Bronchial epithelial cell (primary cell): ENCODE measurements around the gene TMEM132D. TPM values are rescaled to one million over a fixed set of nuclear protein-coding genes. Genes with fewer than 3 reads are reported as not detected.

Experiments used
- DNase-seq: peaks from one replicate; pipeline ENCODE4 v3.0.0-alpha.2; 2010; ENCODE audit warnings: low read depth
- FAIRE-seq: peaks from 2 replicates; lab custom pipeline; 2011; peaks lifted over from hg19 to GRCh38; lab: Jason Lieb, UNC
- H3K27me3 ChIP-seq: 2 replicates; pipeline ENCODE4 v1.5.1; 2011; ENCODE audit warnings: low read length; ENCODE audit not compliant: control insufficient read depth, insufficient read depth
- H3K36me3 ChIP-seq: 2 replicates; pipeline ENCODE4 v1.5.1; 2011; ENCODE audit warnings: low read length; ENCODE audit not compliant: control insufficient read depth, insufficient read depth
- H3K4me3 ChIP-seq: 2 replicates; pipeline ENCODE4 v1.5.1; 2011; ENCODE audit warnings: mild to moderate bottlenecking, low read depth, low read length, control low read depth
- total RNA-seq: library from RNA; depleted of rRNA; stranded (reverse); fragments of >200 nt; gene quantifications from 2 replicates; pipeline ENCODE4 v1.2.1, GENCODE V29; 2014
- TF ChIP-seq, protein P1 (sequence below): IDR thresholded peaks from 2 replicates; pipeline ENCODE4 v1.5.1; 2011; ENCODE audit warnings: mild to moderate bottlenecking, moderate library complexity, low read length, control low read depth, inconsistent platforms; ENCODE audit not compliant: insufficient read depth, severe bottlenecking

The TMEM132D gene
- total RNA-seq, 1 donor from 2014 or later, result not detected

DNA sequence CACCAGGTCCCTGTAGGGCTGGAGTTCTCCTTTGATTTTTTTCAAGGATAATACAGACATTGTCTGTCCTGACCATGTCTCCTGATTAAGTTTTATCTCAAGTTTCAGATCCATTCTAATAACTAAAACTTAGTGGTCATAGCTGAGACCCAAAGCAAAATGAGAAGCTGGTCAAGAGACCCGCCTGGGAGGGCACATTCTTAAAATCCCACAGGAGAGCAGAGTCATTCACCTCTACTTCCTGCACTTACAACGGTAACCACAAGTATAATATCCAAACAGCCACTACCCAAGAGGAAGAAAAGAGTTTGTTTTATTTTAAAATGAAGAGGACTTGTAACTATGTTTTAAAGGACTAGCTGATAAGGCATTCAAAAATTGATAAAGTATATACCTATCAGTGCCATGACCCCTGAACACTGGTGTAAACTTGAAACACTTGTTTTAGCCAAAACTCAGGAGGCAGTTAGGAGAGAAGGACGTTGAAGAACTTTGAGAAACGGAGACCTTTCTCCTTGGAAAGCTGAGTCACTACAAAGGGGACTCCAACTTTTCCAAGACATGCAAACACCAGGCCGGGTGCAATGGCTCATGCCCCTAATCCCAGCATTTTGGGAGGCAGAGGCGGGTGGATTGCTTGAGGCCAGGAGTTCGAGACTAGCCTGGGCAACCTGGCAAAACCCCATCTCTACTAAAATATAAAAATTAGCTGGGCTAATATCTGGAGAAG is 572.3 kb downstream of the TMEM132D start:
- H3K36me3 ChIP-seq, result no peaks in the 10 kb centered on the region
- no peak for FAIRE-seq

DNA sequence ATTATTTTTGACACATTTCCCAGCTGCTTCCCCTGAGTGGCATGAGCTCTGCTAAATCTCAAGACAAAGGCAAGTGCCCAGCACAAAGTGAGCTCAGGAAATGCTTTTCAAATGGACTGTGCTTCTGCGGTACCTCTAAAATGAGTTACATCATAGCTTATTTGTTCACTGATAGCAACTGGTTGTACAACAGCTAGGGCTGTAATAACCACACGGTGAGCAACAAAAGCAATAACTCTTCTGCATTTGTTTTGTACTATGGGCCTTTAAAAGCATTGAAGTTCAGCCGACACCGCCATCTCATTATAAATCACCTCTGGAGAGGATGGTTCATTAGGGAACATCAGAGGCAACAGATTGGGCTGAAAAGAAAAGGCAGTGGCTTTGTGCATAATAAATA is 575.6 kb downstream of the TMEM132D start:
- H3K27me3 ChIP-seq, result no peaks in the 10 kb centered on the region
- DNase-seq (no peak), FAIRE-seq (no peak)
- TF ChIP-seq, protein P1, sequence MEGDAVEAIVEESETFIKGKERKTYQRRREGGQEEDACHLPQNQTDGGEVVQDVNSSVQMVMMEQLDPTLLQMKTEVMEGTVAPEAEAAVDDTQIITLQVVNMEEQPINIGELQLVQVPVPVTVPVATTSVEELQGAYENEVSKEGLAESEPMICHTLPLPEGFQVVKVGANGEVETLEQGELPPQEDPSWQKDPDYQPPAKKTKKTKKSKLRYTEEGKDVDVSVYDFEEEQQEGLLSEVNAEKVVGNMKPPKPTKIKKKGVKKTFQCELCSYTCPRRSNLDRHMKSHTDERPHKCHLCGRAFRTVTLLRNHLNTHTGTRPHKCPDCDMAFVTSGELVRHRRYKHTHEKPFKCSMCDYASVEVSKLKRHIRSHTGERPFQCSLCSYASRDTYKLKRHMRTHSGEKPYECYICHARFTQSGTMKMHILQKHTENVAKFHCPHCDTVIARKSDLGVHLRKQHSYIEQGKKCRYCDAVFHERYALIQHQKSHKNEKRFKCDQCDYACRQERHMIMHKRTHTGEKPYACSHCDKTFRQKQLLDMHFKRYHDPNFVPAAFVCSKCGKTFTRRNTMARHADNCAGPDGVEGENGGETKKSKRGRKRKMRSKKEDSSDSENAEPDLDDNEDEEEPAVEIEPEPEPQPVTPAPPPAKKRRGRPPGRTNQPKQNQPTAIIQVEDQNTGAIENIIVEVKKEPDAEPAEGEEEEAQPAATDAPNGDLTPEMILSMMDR, result no peak
- no peaks in the 10 kb centered on the region for H3K36me3 ChIP-seq
- H3K4me3 ChIP-seq, result no peak overlapping the region

More for the DNA sequence above, 572.3 kb downstream of the TMEM132D start:
- TF ChIP-seq, protein P1, result no peak
- Histone ChIP-seq H3K4me3 (no peak overlapping the region), H3K27me3 (no peaks in the 10 kb centered on the region)
- no peak for DNase-seq

- FAIRE-seq (no peak), DNase-seq (peak; percentile 23)
- TF ChIP-seq, protein P1, result no peak
- Histone ChIP-seq H3K27me3 (no peaks in the 10 kb centered on the region), H3K36me3 (no peaks in the 10 kb centered on the region), H3K4me3 (no peak overlapping the region)
These were observed 578.3 kb downstream of the TMEM132D start for GRCh38 chr12:129325566-129325965.

DNA sequence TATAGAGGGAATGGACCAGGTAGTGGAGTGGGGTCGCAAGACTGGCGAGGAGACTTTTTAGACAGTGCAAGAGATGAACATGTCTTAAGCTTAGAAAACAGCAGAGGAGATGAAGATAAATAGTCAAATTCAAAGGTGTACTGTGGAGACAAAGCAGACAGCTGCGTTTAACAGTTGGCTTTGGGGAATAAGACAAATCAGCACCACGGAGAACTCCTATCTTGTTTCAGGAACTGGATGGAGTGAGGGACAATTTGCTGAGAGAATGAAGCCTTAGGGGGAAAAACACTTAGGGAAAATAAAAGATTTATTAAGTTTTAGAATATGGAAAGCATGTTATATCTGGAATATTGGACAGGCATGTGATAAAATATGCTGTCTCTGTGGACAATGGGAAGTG is 591.8 kb downstream of the TMEM132D start:
- Histone ChIP-seq H3K27me3 (no peaks in the 10 kb centered on the region), H3K36me3 (no peaks in the 10 kb centered on the region), H3K4me3 (no peak overlapping the region)
- DNase-seq (no peak), FAIRE-seq (no peak)
- TF ChIP-seq, protein P1, result no peak

- FAIRE-seq, result no peak
These were observed 593.5 kb downstream of the TMEM132D start for GRCh38 chr12:129310346-129310745.

More at GRCh38 chr12:129310346-129310745, 593.5 kb downstream of the TMEM132D start:
- H3K4me3 ChIP-seq, result no peak overlapping the region
- DNase-seq, result no peak
- TF ChIP-seq, protein P1, result no peak
- no peaks in the 10 kb centered on the region for H3K36me3 ChIP-seq
- no peaks in the 10 kb centered on the region for H3K27me3 ChIP-seq
